Body of pancreas (tissue), 4 donors: ENCODE measurements around the gene LIPC.

Experiments used
- CTCF ChIP-seq, 7 experiments: fragments of 450-650 bp in 4 of 7; fragments of 200-600 bp in 3 of 7; sonication (generic) in 3 of 7; IDR thresholded peaks; one replicate each; pipeline ENCODE4 v1.5.1; 2016 to 2019; ENCODE audit warnings: antibody characterized with exemption in 7 of 7
- POLR2A ChIP-seq, 3 donors: fragments of 450-650 bp; IDR thresholded peaks; one replicate each; pipeline ENCODE4 v1.6.1; 2016; ENCODE audit warnings: antibody characterized with exemption in 3 of 3, mild to moderate bottlenecking in 2 of 3

GRCh38 chr15:58584789-58585461 is 153.1 kb downstream of the LIPC start:
- TF ChIP-seq CTCF (IDR thresholded peaks at IDR 0.05) (no peak), POLR2A (IDR thresholded peaks at IDR 0.05) (no peak)
